GM18505 (cell line): ENCODE data around the gene PDX1.

ENCODE experiments used
- ATAC-seq: cut with Tn5 transposase; IDR thresholded peaks from one replicate; pipeline ENCODE4 v1.9.1; 2021; ENCODE audit not compliant: unreplicated experiment
- POLR2A ChIP-seq: IDR thresholded peaks from 4 replicates; pipeline ENCODE4 v1.6.1; 2011; ENCODE audit warnings: borderline replicate concordance; ENCODE audit not compliant: insufficient read depth, insufficient read length; ENCODE audit errors: extremely low read depth

Gene PDX1

GRCh38 chr13:27926644-27927434 is 7.0 kb downstream of the PDX1 start:
- ATAC-seq = no peak
- TF ChIP-seq POLR2A = no peak

GRCh38 chr13:27927444-27928352 is 7.9 kb downstream of the PDX1 start:
- TF ChIP-seq POLR2A = no peak
- ATAC-seq = no peak

- no peak for TF ChIP-seq POLR2A
- no peak for ATAC-seq
These were observed 8.6 kb downstream of the PDX1 start for GRCh38 chr13:27928353-27928804.

- ATAC-seq = no peak
- TF ChIP-seq POLR2A = no peak
These were observed 9.3 kb downstream of the PDX1 start for GRCh38 chr13:27928805-27929753.

GRCh38 chr13:27929868-27930267 is 10.1 kb downstream of the PDX1 start:
- no peak for TF ChIP-seq POLR2A
- no peak for ATAC-seq

- TF ChIP-seq POLR2A = no peak
- no peak for ATAC-seq
These were observed 13.3 kb downstream of the PDX1 start for GRCh38 chr13:27933118-27933517.

- no peak for ATAC-seq
- TF ChIP-seq POLR2A = no peak
These were observed 14.0 kb downstream of the PDX1 start for GRCh38 chr13:27933580-27934328.

GRCh38 chr13:27942972-27943371 is 23.2 kb downstream of the PDX1 start:
- no peak for ATAC-seq
- TF ChIP-seq POLR2A = no peak

GRCh38 chr13:27952876-27953675 is 33.3 kb downstream of the PDX1 start:
- ATAC-seq = no peak
- no peak for TF ChIP-seq POLR2A

- no peak for TF ChIP-seq POLR2A
- peak; percentile 92 for ATAC-seq
These were observed 34.0 kb downstream of the PDX1 start for GRCh38 chr13:27953676-27954405.

GRCh38 chr13:27954406-27954851 is 34.6 kb downstream of the PDX1 start:
- TF ChIP-seq POLR2A = no peak
- ATAC-seq = peak; percentile 32
